CD14-positive monocyte (primary cell): ENCODE results near the gene FGFRL1. TPM values are rescaled to one million over a fixed set of nuclear protein-coding genes. Genes with fewer than 3 reads are reported as not detected.

Source experiments
- DNase-seq, 3 donors: peaks; one replicate each; pipeline ENCODE4 v3.0.0-alpha.2; 2011 to 2022
- H2AFZ ChIP-seq: 2 replicates; pipeline ENCODE4 v1.6.0; 2012; ENCODE audit warnings: mild to moderate bottlenecking, low read depth, low read length, inconsistent platforms; ENCODE audit not compliant: insufficient read depth, poor library complexity, severe bottlenecking
- H3K27ac ChIP-seq, 2 donors: 1 replicate in 1 of 2; 2 replicates in 1 of 2; pipeline ENCODE4 v1.5.1; 2012 to 2013; ENCODE audit warnings: low read length in 2 of 2, control low read depth in 1 of 2, inconsistent platforms in 1 of 2, low read depth in 1 of 2, mild to moderate bottlenecking in 1 of 2
- H3K27me3 ChIP-seq, 2 donors: one replicate each; pipeline versions ENCODE4 v1.6.0 to v1.6.1; 2011 to 2013; ENCODE audit warnings: low read length in 2 of 2; ENCODE audit not compliant: control insufficient read depth in 2 of 2, insufficient read depth in 2 of 2
- H3K36me3 ChIP-seq, 2 donors: replicated peaks in 1 of 2; 1 replicate in 1 of 2; 2 replicates in 1 of 2; pipeline versions ENCODE4 v1.5.1 to v1.6.1; 2012 to 2013; ENCODE audit warnings: low read length in 2 of 2, control low read depth in 1 of 2, inconsistent platforms in 1 of 2, mild to moderate bottlenecking in 1 of 2; ENCODE audit not compliant: insufficient read depth in 2 of 2, control insufficient read depth in 1 of 2
- H3K4me1 ChIP-seq, 2 donors: 1 replicate in 1 of 2; 2 replicates in 1 of 2; pipeline versions ENCODE4 v1.5.1 to v1.6.1; 2012 to 2013; ENCODE audit warnings: low read length in 2 of 2, control low read depth in 1 of 2, inconsistent platforms in 1 of 2, mild to moderate bottlenecking in 1 of 2, moderate library complexity in 1 of 2; ENCODE audit not compliant: insufficient read depth in 2 of 2, control insufficient read depth in 1 of 2
- H3K4me2 ChIP-seq: replicated peaks from 2 replicates; pipeline ENCODE3; 2012; ENCODE audit warnings: low read length, moderate library complexity, mild to moderate bottlenecking; ENCODE audit not compliant: poor library complexity, severe bottlenecking; ENCODE audit errors: extremely low read depth
- H3K4me3 ChIP-seq, 3 experiments: fragments of 200-600 bp in 1 of 3; sonication (generic) in 1 of 3; replicated peaks in 1 of 3; 1 replicate in 2 of 3; 2 replicates in 1 of 3; pipeline ENCODE4 v1.5.1; 2011 to 2013; ENCODE audit warnings: low read length in 3 of 3, mild to moderate bottlenecking in 3 of 3, control low read depth in 2 of 3, low read depth in 2 of 3, inconsistent platforms in 1 of 3, moderate library complexity in 1 of 3
- H3K79me2 ChIP-seq: 2 replicates; pipeline ENCODE4 v1.6.0; 2012; ENCODE audit warnings: mild to moderate bottlenecking, control low read depth, inconsistent platforms, low read length, moderate library complexity; ENCODE audit not compliant: insufficient read depth
- H3K9ac ChIP-seq: 2 replicates; pipeline ENCODE4 v1.6.0; 2017; ENCODE audit warnings: low read length, mild to moderate bottlenecking; ENCODE audit not compliant: insufficient read depth, poor library complexity, severe bottlenecking
- H3K9me3 ChIP-seq, 2 donors: replicated peaks in 1 of 2; 1 replicate in 1 of 2; 2 replicates in 1 of 2; pipeline versions ENCODE4 v1.5.1 to v1.6.1; 2012 to 2013; ENCODE audit warnings: low read length in 2 of 2, control low read depth in 1 of 2; ENCODE audit not compliant: control insufficient read depth in 1 of 2, insufficient read depth in 1 of 2
- H4K20me1 ChIP-seq: 2 replicates; pipeline ENCODE4 v1.6.0; 2012; ENCODE audit warnings: mild to moderate bottlenecking, low read length, control low read depth, moderate library complexity; ENCODE audit not compliant: insufficient read depth
- H3K27ac Mint-ChIP-seq, 7 donors: one replicate each; pipeline ENCODE4 v1.8.0; 2020; ENCODE audit warnings: mild to moderate bottlenecking in 7 of 7, mixed read lengths in 7 of 7, moderate library complexity in 6 of 7, inconsistent platforms in 2 of 7
- H3K27me3 Mint-ChIP-seq, 3 donors: one replicate each; pipeline ENCODE4 v1.8.0; 2021 to 2022; ENCODE audit warnings: low read depth in 3 of 3, mild to moderate bottlenecking in 3 of 3, mixed read lengths in 3 of 3, moderate library complexity in 3 of 3, inconsistent platforms in 1 of 3
- H3K36me3 Mint-ChIP-seq, 2 donors: one replicate each; pipeline ENCODE4 v1.8.0; 2020; ENCODE audit warnings: mixed read lengths in 2 of 2, inconsistent platforms in 1 of 2, mild to moderate bottlenecking in 1 of 2
- H3K4me1 Mint-ChIP-seq: one replicate; pipeline ENCODE4 v1.8.0; 2020; ENCODE audit warnings: mild to moderate bottlenecking, mixed read lengths
- H3K4me3 Mint-ChIP-seq, 2 donors: one replicate each; pipeline ENCODE4 v1.8.0; 2020; ENCODE audit warnings: mild to moderate bottlenecking in 2 of 2, mixed read lengths in 2 of 2, moderate library complexity in 1 of 2
- H3K9me3 Mint-ChIP-seq, 7 donors: one replicate each; pipeline ENCODE4 v1.8.0; 2020 to 2022; ENCODE audit warnings: mixed read lengths in 7 of 7, mild to moderate bottlenecking in 6 of 7, moderate library complexity in 6 of 7, inconsistent platforms in 2 of 7
- CTCF ChIP-seq: fragments of 200-600 bp; IDR thresholded peaks from one replicate; pipeline ENCODE4 v1.8.0; 2022; ENCODE audit warnings: antibody characterized with exemption, mild to moderate bottlenecking
- WGBS: methylation state at CpG from one replicate; pipeline ENCODE4 v1.1.5; 2013; ENCODE audit warnings: missing lambda C conversion rate; ENCODE audit not compliant: insufficient coverage; 5-methylcytosine and 5-hydroxymethylcytosine counted together
- intact Hi-C, 2 donors: fragments of 100-400 bp; cut with micrococcal nuclease; formaldehyde crosslinking; loops; one replicate each; pipeline versions ENCODE4 v1.15.0 to v1.15.1; 2023
- polyA plus RNA-seq, 3 donors: library from polyadenylated mRNA; depleted of rRNA in 1 of 3; unstranded in 2 of 3; stranded (reverse) in 1 of 3; fragments of 300-500 nt in 2 of 3; fragments of >200 nt in 1 of 3; fragmentation: Illumina TruSeq in 2 of 3; gene quantifications; 1 replicate in 2 of 3; 2 replicates in 1 of 3; pipeline ENCODE4 v1.2.3, GENCODE V29; 2012 to 2021

FGFRL1 gene
- polyA plus RNA-seq, 3 donors = 0.17 to 77.7 (median 0.28) TPM

- H3K79me2 ChIP-seq = no peaks in the 10 kb centered on the region
- H3K9me3 ChIP-seq = no peaks in the 10 kb centered on the region
- H4K20me1 ChIP-seq = no peaks in the 10 kb centered on the region
- no peak overlapping the region for H3K9ac ChIP-seq
- 78% methylated on average over 11 of the region's 12 CpGs for WGBS
- TF ChIP-seq CTCF = no peak
- no peaks in the 10 kb centered on the region for H3K36me3 ChIP-seq
- H3K4me3 ChIP-seq = no peak overlapping the region
- H3K27ac ChIP-seq = no peak overlapping the region
- Mint-ChIP-seq H3K4me1 (peaks cover 4% of the 10 kb centered on the region), H3K27me3 (peaks cover 5 to 19% (median 5%) of the 10 kb centered on the region in 3 donors), H3K27ac (no peak overlapping the region), H3K36me3 (peaks cover 5 to 6% of the 10 kb centered on the region in 2 donors), H3K9me3 (peaks cover 0 to 2% (median 0%) of the 10 kb centered on the region in 7 donors), H3K4me3 (no peak overlapping the region)
- no peak for DNase-seq
- no peaks in the 10 kb centered on the region for H3K4me1 ChIP-seq
- H2AFZ ChIP-seq = no peak overlapping the region
- intact Hi-C loops = no loop called here
- no peak overlapping the region for H3K4me2 ChIP-seq
- no peaks in the 10 kb centered on the region for H3K27me3 ChIP-seq
Measured at GRCh38 chr4:1030031-1030430, 18.6 kb downstream of the FGFRL1 start.

- no peak overlapping the region for H2AFZ ChIP-seq
- Mint-ChIP-seq H3K36me3 (peaks cover 0 to under 1% of the 10 kb centered on the region in 2 donors), H3K27ac (no peak overlapping the region), H3K4me3 (no peak overlapping the region), H3K4me1 (peaks cover 4% of the 10 kb centered on the region), H3K27me3 (peaks cover 5 to 19% (median 5%) of the 10 kb centered on the region in 3 donors), H3K9me3 (no peaks in the 10 kb centered on the region)
- intact Hi-C loops = no loop called here
- TF ChIP-seq CTCF = no peak
- no peaks in the 10 kb centered on the region for H3K79me2 ChIP-seq
- no peaks in the 10 kb centered on the region for H3K9me3 ChIP-seq
- no peak overlapping the region for H3K27ac ChIP-seq
- no peak for DNase-seq
- no peak overlapping the region for H3K4me3 ChIP-seq
- no peaks in the 10 kb centered on the region for H3K27me3 ChIP-seq
- H3K36me3 ChIP-seq = no peaks in the 10 kb centered on the region
- no peaks in the 10 kb centered on the region for H4K20me1 ChIP-seq
- no peaks in the 10 kb centered on the region for H3K4me1 ChIP-seq
- WGBS = 85% methylated on average over 13 of the region's 16 CpGs
- H3K4me2 ChIP-seq = no peak overlapping the region
- H3K9ac ChIP-seq = no peak overlapping the region
Measured at GRCh38 chr4:1030559-1030958, 19.1 kb downstream of the FGFRL1 start.
